HG03558 (cell line): ENCODE data around the gene TRIAP1.

Source experiments
- ATAC-seq: cut with Tn5 transposase; IDR thresholded peaks from one replicate; pipeline ENCODE4 v1.9.1; 2021; ENCODE audit warnings: moderate number of reproducible peaks; ENCODE audit not compliant: unreplicated experiment; ENCODE audit errors: extremely low read depth

TRIAP1 gene

GRCh38 chr12:120397824-120398540, 48.2 kb downstream of the TRIAP1 start:
- no peak for ATAC-seq

- ATAC-seq: no peak
Observed at GRCh38 chr12:120394483-120395367, 51.5 kb downstream of the TRIAP1 start.
